Breast epithelium (tissue), 4 donors: Measurements from ENCODE around the gene C1orf53. TPM values are rescaled to one million over a fixed set of nuclear protein-coding genes. Genes with fewer than 3 reads are reported as not detected.
A peak's percentile ranks its signal among the peaks of the same experiment; 100 is the strongest.

ENCODE experiments used
- DNase-seq, 2 donors: peaks; one replicate each; pipeline ENCODE4 v3.0.0-alpha.2; 2019; ENCODE audit warnings: low spot score in 2 of 2
- H3K27ac ChIP-seq, 2 donors: fragments of 200-600 bp; sonication (generic) in 1 of 2; one replicate each; pipeline ENCODE4 v1.5.1; 2016 to 2019; ENCODE audit warnings: mild to moderate bottlenecking in 1 of 2
- H3K27me3 ChIP-seq, 2 donors: fragments of 200-600 bp; sonication (generic) in 1 of 2; one replicate each; pipeline versions ENCODE4 v1.5.1 to v1.6.0; 2017 to 2019; ENCODE audit warnings: control low read depth in 1 of 2, mild to moderate bottlenecking in 1 of 2
- H3K36me3 ChIP-seq: fragments of 200-600 bp; one replicate; pipeline ENCODE4 v1.5.1; 2019
- H3K4me1 ChIP-seq, 2 donors: fragments of 200-600 bp; sonication (generic); one replicate each; pipeline ENCODE4 v1.5.1; 2016 to 2019; ENCODE audit warnings: control low read depth in 1 of 2
- H3K4me3 ChIP-seq, 3 donors: fragments of 200-600 bp; sonication (generic); 1 replicate in 2 of 3; 2 replicates in 1 of 3; pipeline ENCODE4 v1.5.1; 2016 to 2019; ENCODE audit warnings: mild to moderate bottlenecking in 3 of 3, moderate library complexity in 2 of 3
- H3K9me3 ChIP-seq, 2 donors: fragments of 200-600 bp; sonication (generic) in 1 of 2; one replicate each; pipeline ENCODE4 v1.5.1; 2016 to 2019; ENCODE audit warnings: control low read depth in 1 of 2
- POLR2A ChIP-seq: fragments of 450-650 bp; IDR thresholded peaks from one replicate; pipeline ENCODE4 v1.6.1; 2016; ENCODE audit warnings: antibody characterized with exemption, mild to moderate bottlenecking, moderate library complexity
- POLR2AphosphoS5 ChIP-seq, 3 donors: sonication (generic); formaldehyde crosslinking; IDR thresholded peaks; one replicate each; pipeline ENCODE4 v1.6.1; 2017; ENCODE audit warnings: antibody characterized with exemption in 3 of 3
- intact Hi-C: fragments of 100-400 bp; cut with DNase I; formaldehyde crosslinking; loops from one replicate; pipeline ENCODE4 v1.15.1; 2023; ENCODE audit warnings: low total_unique reads
- total RNA-seq, 3 donors: library from RNA; depleted of rRNA; stranded (reverse); fragments of >200 nt; gene quantifications; one replicate each; pipeline ENCODE4 v1.1.0, GENCODE V29; 2016
- TF ChIP-seq, protein P1 (sequence below), 3 donors: fragments of 450-650 bp; IDR thresholded peaks; one replicate each; pipeline ENCODE4 v1.5.1; 2016 to 2017; ENCODE audit warnings: antibody characterized with exemption in 3 of 3, mild to moderate bottlenecking in 3 of 3, moderate library complexity in 3 of 3

The C1orf53 gene
- total RNA-seq, 3 donors from 2014 or later, result 2.0 to 2.6 (median 2.6) TPM

GRCh38 chr1:197911857-197912696 lies 9.6 kb downstream of the C1orf53 start:
- TF ChIP-seq POLR2AphosphoS5 (IDR thresholded peaks at IDR 0.05), result no peak
- TF ChIP-seq POLR2A, result no peak
- TF ChIP-seq, protein P1, sequence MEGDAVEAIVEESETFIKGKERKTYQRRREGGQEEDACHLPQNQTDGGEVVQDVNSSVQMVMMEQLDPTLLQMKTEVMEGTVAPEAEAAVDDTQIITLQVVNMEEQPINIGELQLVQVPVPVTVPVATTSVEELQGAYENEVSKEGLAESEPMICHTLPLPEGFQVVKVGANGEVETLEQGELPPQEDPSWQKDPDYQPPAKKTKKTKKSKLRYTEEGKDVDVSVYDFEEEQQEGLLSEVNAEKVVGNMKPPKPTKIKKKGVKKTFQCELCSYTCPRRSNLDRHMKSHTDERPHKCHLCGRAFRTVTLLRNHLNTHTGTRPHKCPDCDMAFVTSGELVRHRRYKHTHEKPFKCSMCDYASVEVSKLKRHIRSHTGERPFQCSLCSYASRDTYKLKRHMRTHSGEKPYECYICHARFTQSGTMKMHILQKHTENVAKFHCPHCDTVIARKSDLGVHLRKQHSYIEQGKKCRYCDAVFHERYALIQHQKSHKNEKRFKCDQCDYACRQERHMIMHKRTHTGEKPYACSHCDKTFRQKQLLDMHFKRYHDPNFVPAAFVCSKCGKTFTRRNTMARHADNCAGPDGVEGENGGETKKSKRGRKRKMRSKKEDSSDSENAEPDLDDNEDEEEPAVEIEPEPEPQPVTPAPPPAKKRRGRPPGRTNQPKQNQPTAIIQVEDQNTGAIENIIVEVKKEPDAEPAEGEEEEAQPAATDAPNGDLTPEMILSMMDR (IDR thresholded peaks at IDR 0.05), result no peak
- Histone ChIP-seq H3K36me3 (no peaks in the 10 kb centered on the region), H3K4me3 (peak overlapping the region in 2 of 3 donors; percentile 23 to 58), H3K27ac (no peak overlapping the region), H3K4me1 (peaks cover 0 to 42% of the 10 kb centered on the region in 2 donors), H3K27me3 (peaks cover 12 to 98% of the 10 kb centered on the region in 2 donors), H3K9me3 (no peaks in the 10 kb centered on the region)
- intact Hi-C loops, result no loop called here
- no peak for DNase-seq

GRCh38 chr1:197912739-197913494 lies 10.5 kb downstream of the C1orf53 start:
- Histone ChIP-seq H3K36me3 (no peaks in the 10 kb centered on the region), H3K4me3 (peak overlapping the region in 1 of 3 donors; percentile 58), H3K27me3 (peaks cover 12 to 100% of the 10 kb centered on the region in 2 donors), H3K9me3 (no peaks in the 10 kb centered on the region), H3K4me1 (peaks cover 7 to 50% of the 10 kb centered on the region in 2 donors), H3K27ac (no peak overlapping the region)
- intact Hi-C loops, result no loop called here
- DNase-seq, result no peak
- TF ChIP-seq POLR2A (no peak), POLR2AphosphoS5 (IDR thresholded peaks at IDR 0.05) (no peak)
- TF ChIP-seq, protein P1 (IDR thresholded peaks at IDR 0.05), result no peak

DNA sequence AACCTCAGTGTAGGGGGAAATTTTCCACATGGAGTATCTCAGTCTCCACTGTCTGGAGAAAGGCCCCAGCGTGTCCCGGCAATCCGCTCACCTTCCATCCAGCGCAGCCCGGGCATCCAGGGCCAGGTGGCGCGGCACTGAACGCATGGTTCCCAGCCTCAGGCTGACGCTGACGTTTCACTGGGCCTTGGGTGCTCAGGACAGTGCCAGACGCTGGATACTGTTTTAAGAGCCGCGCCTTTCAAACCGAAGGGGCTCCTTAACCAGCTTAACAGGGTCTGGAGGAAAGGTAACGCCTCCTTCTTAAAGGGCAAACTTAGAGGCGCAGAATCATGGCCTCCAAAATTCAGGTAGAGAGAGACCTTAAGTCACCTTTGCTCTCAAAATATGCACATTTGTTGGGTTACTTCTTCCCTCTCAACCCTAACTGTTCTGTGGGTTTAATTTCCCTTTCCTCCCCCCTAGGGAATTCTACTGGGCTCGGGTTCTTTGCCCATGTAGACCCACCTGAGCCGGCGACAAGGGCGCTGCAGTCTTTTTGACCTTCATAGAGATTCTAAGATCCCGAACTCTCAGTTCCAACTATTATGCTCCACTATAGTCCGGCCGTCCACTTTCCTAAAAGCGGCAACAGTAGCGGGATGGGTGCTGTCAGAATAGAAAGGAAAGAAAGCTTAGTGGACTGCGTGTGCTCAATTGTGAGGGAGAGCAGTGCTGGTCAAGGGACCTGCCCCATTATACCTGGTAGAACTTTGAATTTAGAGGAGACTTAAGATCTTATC lies 11.3 kb downstream of the C1orf53 start:
- Histone ChIP-seq H3K27me3 (peaks cover 14 to 100% of the 10 kb centered on the region in 2 donors), H3K36me3 (no peaks in the 10 kb centered on the region), H3K4me1 (peaks cover 9 to 54% of the 10 kb centered on the region in 2 donors), H3K4me3 (peak overlapping the region in 1 of 3 donors; percentile 2), H3K9me3 (no peaks in the 10 kb centered on the region), H3K27ac (no peak overlapping the region)
- TF ChIP-seq POLR2AphosphoS5 (IDR thresholded peaks at IDR 0.05), result no peak
- TF ChIP-seq, protein P1 (IDR thresholded peaks at IDR 0.05), result no peak
- TF ChIP-seq POLR2A, result no peak
- intact Hi-C loops, result no loop called here
- DNase-seq, result no peak

DNA sequence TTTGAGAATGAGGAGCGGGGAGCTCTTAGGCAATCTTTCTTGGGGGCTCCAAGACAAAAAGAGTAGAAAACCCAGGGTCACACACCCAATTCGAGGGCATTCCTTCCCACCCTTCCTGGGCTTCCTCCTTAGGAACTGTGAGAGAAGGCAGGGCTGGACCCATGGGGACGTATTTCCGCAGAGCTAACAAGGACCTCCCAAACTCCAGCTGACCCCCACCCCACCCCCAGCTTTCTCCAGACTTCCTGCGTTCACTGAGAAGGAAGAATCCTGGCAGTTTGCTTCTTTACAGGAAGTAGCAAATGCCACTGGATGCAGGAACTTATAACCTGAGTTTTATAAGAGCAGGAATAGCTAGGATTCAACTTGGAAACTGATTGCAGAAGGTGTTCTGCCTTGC lies 12.1 kb downstream of the C1orf53 start:
- Histone ChIP-seq H3K4me1 (peaks cover 9 to 54% of the 10 kb centered on the region in 2 donors), H3K9me3 (no peaks in the 10 kb centered on the region), H3K27me3 (peaks cover 11 to 100% of the 10 kb centered on the region in 2 donors), H3K27ac (no peak overlapping the region), H3K4me3 (no peak overlapping the region), H3K36me3 (no peaks in the 10 kb centered on the region)
- DNase-seq, result no peak
- intact Hi-C loops, result no loop called here
- TF ChIP-seq POLR2A (no peak), POLR2AphosphoS5 (IDR thresholded peaks at IDR 0.05) (no peak)
- TF ChIP-seq, protein P1 (IDR thresholded peaks at IDR 0.05), result no peak
